Glomerular visceral epithelial cell (primary cell): ENCODE measurements around the gene CFAP157.

Experiments used
- DNase-seq: peaks from one replicate; pipeline ENCODE4 v3.0.0-alpha.2; 2016; ENCODE audit errors: extremely low spot score

CFAP157 gene

DNA sequence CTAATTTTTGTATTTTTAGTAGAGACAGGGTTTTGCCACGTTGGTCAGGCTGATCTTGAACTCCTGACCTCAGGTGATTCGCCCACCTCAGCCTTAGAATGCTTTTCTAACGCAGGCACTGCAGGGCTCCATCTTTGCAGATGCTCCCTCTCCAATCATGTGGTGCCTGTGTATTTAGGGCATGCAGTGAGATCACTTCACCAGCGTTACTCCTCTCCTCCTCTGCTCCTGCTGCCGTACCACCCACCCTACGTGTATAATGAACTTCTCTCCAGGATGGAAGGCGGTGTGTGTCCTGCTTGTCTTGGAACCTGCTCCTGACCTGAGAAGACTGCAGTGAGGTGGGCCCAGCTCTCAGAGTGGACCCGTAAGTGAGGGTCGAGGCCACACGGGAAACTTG lies 13.6 kb upstream of the CFAP157 start:
- DNase-seq = no peak

GRCh38 chr9:127693697-127694096 lies 13.1 kb upstream of the CFAP157 start:
- DNase-seq = no peak

DNA sequence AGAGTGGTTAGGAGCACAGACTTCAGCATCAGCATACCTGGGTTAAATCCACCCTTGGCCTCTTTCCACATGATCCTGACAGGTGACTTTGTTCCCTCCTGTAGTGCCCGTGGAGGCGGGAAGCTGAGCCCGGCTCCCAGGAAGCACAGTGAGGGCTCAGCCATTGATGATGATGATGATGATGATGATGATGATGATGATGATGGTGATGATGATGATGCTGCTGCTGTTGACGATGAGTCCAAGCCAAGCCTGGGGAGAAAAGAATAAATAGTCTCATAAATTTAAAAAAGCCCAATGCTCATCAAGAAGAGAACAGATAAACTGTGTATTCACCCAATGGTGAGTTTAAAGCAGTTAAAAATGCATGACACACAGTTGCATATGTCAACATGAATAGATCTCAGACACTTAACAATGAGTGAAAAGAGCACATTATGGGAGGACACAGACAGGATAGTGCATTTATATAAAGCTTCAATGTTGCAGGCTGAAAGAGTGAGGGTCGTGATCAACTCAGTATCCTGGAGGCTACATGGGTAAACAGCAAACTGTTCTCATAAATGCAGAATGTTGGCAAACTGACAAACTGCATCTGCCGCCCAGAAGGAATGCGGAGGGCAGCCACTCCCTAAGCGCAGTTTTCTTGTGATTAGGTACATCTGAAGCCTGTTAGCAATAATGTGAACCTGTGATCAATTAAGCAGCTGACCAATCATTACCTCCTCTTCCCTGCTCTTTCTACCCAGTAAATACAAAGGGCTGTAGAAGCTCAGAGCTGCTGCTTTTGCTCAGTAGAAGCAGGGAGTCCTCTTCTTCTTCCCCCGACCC lies 11.7 kb upstream of the CFAP157 start:
- no peak for DNase-seq

DNA sequence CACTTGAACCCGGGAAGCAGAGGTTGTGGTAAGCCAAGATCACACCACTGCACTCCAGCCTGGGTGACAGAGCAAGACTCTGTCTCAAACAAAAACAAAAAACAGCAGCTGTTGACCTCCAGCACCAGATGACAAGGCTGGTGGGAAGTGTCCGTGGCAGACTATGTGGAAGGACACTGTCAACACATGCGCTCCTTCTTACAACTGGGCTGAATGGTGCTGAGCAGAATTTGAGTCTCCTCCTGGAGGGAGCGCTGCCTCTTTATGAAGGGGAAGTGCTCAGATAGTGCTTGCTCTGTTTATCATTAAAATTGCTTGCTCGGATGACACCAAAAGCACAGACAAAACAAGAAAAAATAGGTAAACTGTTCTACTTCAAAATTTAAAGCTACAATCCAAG lies 9.2 kb upstream of the CFAP157 start:
- DNase-seq = no peak

DNA sequence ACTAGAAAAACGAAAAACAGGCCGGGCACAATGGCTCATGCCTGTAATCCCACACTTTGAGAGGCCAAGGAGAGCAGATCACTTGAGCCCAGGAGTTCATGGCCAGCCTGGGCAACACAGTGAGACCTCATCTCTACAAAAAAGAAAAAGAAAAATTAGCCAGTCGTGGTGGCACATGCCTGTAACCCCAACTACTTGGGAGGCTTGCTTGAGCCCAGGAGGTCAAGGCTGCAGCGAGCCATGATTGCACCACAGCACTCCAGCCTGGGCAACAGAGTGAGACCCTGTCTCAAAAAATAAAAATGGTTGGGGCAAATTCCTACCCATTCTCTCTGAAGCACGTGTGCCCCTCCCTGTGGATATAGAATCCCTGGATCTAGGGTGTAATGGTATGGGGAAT lies 8.4 kb upstream of the CFAP157 start:
- no peak for DNase-seq

DNA sequence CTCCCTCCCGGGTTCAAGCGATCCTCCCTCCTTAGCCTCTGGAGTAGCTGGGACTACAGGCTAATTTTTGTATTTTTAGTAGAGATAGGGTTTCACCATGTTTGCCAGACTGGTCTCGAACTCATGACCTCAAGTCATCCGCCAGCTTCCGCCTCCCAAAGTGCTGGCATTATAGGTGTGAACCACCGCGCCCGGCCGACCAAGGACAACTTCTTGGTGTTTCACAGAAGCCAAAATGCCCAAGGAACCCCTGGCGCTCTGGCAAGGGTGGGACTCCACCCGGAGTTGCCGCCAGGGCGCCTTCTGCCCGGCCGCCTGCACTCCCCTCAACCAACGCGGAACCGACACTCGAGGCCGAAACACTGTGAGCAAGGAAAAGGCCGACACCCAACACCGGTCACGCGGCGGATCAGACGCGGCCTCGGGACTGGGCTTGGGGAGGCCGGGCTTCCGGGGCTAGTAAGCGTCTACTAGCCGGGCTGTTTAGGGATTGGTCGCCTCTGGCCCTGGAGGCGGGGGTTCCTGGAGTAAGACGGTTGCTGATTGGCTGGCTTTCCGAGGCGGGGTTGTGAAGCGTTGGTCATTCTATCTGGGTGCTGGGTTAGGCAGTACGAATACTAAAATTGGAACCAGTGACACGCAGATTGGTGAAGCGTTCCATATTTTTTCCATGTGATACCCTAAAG lies 7.7 kb upstream of the CFAP157 start:
- DNase-seq = no peak

- no peak for DNase-seq
Measured at GRCh38 chr9:127700140-127700539, 6.6 kb upstream of the CFAP157 start.

DNA sequence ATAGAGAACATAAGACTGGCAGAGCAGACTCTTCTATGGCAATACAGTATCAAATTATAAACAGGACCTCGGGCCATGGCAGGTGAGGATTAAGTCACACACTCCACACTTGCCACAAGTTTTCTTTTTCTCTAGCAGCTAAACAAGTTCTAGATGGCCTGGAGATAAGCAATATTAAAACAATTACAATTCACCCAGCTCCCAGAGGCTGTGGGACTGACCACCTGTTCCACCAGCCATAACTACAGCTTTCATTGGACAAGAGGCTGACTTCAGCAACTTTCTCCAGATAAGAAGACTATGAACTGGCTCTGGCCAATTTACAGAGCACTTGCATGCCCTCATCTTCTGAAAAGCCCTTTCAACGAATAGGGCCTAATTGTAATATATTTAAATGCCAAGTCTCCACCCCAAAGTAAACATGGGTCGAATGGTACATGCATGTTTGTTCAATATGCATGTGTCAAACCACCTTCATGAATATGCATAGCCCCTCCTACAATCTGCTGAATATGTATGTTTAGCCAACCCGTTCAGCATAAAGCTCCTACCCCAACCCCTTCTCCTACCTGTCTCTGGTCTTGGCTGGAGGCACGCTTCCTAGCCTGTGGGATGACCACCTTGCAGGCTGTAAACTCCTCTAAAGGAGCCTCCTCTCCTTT lies 6.1 kb upstream of the CFAP157 start:
- DNase-seq = no peak

DNA sequence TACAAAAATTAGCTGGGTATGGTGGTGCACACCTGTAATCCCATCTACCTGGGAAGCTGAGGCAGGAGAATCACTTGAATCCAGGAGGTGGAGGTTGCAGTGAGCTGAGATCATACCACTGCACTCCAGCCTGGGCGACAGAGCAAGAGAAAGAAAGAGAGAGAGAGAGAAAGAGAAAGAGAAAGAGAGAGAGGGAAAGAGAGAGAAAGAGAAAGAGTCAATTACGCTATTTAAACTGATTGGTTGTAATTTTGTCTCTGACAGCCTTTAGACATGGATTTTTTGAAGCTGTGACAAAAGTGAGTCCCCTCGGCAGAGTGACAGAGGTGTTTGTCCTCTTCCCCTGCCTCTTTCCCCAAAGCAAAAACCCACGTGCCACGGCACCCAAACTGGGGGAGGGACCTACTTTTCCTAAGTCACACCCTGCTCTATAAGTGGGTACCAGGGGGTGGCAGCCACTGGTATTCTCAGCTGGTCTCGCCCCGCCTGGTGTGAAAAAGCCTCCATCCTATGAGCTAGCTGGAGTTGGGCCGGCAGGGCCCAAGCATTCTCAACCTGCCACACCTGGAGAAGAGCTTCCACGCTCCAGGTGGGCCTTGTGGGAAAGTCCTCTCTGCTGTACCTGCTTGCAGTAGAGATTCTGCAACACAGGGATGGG lies 3.4 kb upstream of the CFAP157 start:
- DNase-seq = no peak

DNA sequence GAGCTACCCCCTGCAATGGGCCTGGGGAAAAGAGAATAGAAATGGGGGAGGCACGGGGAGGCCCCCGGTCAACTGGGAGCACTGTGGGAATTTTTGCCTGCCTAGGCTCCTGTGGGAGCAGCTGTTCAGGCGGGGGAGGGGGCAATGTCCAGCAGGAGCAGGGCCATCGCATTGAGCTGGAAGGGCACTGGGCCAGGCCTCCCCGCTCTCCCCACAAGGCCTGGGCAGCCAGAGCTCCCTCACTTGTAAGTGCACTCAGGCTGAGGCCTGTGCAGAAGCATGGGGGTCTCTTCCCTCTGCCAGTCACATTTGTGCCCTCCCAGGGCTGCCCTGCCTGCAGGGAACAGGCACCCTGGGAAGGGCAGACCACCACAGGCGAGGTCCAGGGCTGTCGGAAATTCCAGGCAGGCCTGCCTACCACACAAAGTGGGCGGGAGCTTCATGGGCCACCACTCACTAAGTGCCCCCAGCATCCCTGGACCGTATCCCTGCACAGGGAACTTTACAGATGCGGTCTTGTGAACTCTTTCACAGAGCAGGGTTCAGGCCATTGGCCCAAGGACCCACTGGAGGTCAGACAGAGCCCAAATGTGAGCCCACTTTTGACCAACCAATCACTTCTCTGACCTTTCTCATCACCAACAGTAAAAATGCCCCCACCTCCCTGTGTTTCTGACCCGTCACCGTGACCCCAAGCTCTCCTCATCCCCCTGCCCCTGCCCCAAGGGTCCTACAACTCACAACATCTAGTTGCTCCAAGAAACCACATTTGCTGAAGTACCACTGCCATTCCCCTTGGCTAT lies 1.0 kb upstream of the CFAP157 start:
- DNase-seq = no peak

DNA sequence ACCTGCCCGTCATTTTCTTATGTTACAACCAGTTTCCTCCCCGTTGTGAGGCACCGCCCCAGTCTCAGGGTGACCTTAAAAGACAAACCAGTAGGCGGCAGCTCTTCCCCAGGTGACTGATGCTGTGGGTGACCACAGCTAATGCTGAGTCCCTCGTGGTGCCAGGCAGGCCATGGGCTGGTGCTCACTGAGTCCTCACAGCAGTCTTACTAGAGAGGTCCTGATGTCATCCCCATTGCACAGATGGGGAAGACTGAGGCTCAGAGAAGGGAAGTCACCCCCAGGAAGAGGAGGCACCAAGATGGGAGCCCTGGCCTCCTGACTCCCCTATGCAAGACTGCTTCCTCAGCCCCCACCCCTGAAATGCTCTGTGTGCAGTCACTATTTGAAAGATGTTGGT lies 978 bp downstream of the CFAP157 start:
- DNase-seq = no peak

DNA sequence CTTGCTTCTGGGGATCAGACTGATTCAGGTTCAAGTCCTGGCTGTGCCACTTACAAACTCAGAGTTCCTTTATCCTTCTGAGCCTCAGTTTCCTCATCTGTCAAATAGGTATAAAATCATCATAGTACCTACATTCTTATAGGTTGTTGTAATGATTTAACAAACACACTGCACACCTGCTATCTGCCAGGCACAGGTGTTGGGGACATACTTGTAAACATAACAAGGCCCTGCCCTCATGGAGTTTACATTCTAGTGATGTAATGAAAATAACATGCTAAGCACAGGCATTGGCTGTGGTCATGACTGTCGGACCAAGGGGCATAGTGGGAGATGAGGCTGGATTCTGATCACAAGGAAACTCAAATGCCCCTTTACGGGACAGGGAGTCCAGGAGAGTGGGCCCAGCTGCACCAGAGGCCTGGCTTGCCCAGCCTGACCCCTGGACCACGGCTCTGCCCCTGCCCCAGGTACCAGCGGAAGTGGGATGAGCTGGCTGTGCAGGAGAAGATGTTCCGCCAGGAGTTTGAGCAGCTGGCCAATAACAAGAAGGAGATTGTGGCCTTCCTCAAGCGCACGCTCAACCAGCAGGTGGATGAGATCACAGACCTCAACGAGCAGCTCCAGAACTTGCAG lies 2.3 kb downstream of the CFAP157 start:
- DNase-seq = no peak

DNA sequence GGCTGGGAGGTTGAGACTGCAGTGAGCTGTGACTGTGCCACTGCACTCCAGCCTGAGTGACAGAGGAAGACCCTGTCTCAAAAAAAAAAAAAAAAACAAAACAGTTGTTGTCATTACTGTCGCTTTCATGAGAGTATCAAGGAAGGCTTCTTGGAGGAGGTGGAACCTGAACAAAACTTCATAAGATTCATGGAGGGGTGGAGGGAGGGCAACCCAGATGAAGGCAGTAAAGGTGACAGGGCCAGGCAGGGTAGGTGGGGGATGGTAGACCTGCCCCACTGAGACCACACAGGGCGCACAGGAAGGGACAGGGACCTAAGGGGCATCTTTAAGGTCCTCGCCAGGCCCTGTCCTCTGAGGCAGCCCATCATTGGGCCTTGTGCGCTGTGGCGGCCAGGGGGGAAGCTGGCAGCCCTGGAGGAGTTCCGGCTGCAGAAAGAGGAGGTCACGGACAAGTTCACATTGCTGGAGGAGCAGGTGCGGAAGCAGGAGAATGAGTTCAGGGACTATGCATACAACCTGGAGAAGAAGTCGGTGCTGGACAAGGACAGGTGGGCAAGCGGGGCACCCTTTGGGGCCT lies 3.5 kb downstream of the CFAP157 start:
- no peak for DNase-seq

GRCh38 chr9:127711226-127711701 lies 4.5 kb downstream of the CFAP157 start:
- no peak for DNase-seq

GRCh38 chr9:127711831-127712274 lies 5.1 kb downstream of the CFAP157 start:
- DNase-seq = no peak

DNA sequence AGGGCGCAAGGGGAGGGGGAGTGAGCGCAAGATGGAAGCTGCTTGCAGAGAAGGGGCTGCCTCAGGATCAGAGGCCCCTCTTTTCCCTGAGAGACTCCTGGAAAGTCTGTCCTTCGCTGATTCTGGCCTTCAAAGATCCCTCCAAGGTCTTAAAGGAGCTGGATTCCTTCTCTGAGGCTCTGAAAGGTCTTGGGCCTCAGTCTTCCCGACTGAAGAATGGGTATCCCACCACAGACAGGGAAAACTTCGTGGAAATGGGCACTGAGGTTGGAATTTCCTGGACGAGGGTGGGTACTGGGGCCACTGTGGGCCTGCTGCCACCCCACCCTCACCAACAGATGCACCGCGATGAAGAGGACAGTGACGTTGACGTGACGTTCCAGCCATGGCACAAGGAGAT lies 5.6 kb downstream of the CFAP157 start:
- DNase-seq = no peak

- DNase-seq = no peak
Measured at GRCh38 chr9:127712867-127713266, 6.1 kb downstream of the CFAP157 start.

DNA sequence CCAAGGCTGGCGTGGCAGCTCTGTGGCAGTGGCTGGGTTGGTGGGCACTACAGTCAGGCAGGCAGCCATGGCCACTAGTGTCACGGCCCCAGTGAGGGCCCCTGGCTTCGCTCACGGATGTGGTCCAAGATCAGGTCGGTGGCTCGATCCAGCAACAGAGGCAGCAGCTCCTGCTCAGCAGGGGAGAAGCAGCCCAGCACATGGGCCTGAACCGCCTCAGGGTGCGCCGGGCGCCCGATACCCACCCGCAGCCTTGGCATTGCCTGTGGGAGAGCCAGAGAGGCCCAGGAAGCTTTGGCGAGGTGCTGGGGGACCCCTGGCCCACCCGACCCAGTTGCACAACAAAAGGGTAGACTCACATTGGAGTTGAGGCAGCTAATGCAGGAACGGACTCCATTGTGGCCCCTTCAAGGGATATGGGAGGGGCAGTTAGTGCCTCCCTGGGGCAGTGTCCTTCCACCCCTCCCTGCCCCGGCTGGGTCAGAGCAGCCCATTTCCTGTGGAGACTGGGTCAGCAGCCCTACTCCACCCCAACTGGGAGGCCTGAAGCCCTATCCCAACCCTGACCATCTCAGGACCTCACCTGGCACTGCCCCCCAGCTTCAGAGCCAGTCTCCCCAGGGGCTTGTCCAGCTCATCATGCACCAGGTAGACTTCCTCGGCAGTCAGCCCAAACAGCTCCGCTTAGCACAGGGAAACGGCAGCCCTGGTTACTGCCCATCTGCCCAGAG lies 7.4 kb downstream of the CFAP157 start:
- no peak for DNase-seq

DNA sequence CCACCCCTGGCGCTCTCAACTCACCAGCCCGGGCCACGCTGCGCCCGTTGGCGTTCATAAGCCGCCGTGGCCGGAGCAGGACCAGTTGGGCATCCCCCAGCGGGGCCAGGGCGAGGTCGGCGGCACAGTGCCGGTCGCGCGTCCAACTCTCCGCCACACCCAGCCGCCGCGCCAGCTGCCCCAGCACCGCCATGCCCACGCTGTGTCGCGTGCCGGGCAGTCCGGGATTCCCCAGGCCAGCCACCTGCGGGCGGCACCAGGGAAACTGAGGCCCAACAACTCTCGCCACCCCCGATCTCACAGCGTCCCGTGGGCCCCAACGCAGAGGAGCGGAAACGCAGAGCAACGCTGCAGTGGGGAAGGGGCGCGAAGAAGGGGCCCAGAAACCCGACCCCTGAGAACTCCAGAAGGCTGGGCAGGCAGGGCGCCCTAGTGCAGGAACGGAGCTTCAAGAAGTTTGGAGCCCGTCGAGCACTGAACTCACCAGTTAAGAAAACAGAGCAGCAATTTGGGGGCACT lies 8.2 kb downstream of the CFAP157 start:
- no peak for DNase-seq
